DOHH2 (cell line): ENCODE results near the gene KCNH5.

ENCODE experiments used
- CTCF ChIP-seq: fragments of 200-600 bp; sonication (generic); IDR thresholded peaks from one replicate; pipeline ENCODE4 v1.5.1; 2014; ENCODE audit warnings: antibody characterized with exemption, mild to moderate bottlenecking, low read depth, low read length; ENCODE audit not compliant: poor library complexity, severe bottlenecking
- EZH2phosphoT487 ChIP-seq: fragments of 200-600 bp; sonication (generic); IDR thresholded peaks from 2 replicates; pipeline ENCODE4 v1.6.1; 2017; ENCODE audit warnings: borderline replicate concordance, mild to moderate bottlenecking, antibody characterized with exemption, low read length, moderate library complexity, mixed read lengths

GRCh38 chr14:63050694-63051093, 5.4 kb upstream of the KCNH5 start:
- TF ChIP-seq CTCF (no peak), EZH2phosphoT487 (no peak)
